NCI-H1417 (cell line): ENCODE data around the gene PCDHA5.
"Not testable (repeated sequence)": the region's sequence is repeated elsewhere in the genome, so short reads cannot be mapped to it uniquely, and the experiment has no call there.

ENCODE experiments used
- DNase-seq, 3 experiments: peaks; one replicate each; lab custom pipeline; 2025; lab: John Stamatoyannopoulos, UW

PCDHA5 gene

GRCh38 chr5:140823475-140823874 is 2.1 kb downstream of the PCDHA5 start:
- no peak for DNase-seq

GRCh38 chr5:140827704-140828361 is 6.4 kb downstream of the PCDHA5 start, which contains the start of gene PCDHA6:
PCDHA6 (plus strand) TSS chr5:140827960; CDS start chr5:140828092, 132 bp downstream.
- peak; percentile 36 to 88 (median 77) for DNase-seq

- DNase-seq: peak; percentile 29 to 83 (median 60)
These were observed 6.9 kb downstream of the PCDHA5 start for GRCh38 chr5:140828362-140828737.

DNA sequence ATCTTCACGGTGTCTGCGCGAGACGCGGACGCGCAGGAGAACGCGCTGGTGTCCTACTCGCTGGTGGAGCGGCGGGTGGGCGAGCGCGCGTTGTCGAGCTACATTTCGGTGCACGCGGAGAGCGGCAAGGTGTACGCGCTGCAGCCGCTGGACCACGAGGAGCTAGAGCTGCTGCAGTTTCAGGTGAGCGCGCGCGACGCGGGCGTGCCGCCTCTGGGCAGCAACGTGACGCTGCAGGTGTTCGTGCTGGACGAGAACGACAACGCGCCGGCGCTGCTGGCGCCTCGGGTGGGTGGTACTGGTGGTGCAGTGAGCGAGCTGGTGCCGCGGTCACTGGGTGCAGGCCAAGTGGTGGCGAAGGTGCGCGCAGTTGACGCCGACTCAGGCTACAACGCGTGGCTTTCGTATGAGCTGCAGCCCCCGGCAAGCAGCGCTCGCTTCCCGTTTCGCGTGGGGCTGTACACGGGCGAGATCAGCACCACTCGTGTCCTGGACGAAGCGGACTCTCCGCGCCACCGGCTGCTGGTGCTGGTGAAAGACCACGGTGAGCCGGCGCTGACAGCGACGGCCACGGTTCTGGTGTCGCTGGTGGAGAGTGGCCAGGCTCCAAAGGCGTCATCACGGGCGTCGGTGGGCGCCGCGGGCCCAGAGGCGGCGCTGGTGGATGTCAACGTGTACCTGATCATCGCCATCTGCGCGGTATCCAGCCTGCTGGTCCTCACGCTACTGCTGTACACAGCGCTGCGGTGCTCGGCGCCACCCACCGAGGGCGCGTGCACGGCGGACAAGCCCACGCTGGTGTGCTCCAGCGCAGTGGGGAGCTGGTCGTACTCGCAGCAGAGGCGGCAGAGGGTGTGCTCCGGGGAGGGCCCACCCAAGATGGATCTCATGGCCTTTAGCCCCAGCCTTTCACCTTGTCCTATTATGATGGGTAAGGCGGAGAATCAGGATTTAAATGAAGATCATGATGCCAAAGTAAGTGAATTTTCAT is 8.4 kb downstream of the PCDHA5 start:
- not testable (repeated sequence) for DNase-seq

DNA sequence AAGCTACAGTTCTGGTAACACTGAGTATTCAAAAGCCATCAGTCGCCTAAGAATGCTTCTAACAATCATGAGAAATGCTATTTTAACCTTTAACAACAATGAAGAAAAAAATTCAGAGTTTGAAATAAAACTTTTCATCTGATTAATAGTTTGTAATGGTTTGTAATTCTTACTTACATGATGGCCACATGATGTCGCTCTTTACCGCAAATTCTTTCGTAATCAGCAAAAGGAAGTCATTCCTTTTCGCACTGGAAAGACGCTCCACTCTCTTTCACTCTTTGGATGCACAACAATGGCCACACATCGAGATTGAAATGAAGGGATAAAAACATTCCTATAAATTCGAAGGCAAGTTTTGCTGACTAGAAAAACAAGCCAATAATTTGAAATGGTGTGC is 12.6 kb downstream of the PCDHA5 start, which contains the start of gene PCDHA7:
TSS of gene PCDHA7 (plus strand) at position 277 of the 400 bp plus-strand sequence. CDS start at position 392, 115 bp downstream.
- DNase-seq: no peak

DNA sequence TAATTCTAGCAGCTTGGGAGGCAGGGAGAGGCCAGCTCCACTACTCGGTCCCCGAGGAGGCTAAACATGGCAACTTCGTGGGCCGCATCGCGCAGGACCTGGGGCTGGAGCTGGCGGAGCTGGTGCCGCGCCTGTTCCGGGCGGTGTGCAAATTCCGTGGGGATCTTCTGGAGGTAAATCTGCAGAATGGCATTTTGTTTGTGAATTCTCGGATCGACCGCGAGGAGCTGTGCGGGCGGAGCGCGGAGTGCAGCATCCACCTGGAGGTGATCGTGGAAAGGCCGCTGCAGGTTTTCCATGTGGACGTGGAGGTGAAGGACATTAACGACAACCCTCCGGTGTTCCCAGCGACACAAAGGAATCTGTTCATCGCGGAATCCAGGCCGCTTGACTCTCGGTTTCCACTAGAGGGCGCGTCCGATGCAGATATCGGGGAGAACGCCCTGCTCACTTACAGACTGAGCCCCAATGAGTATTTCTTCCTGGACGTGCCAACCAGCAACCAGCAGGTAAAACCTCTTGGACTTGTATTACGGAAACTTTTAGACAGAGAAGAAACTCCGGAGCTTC is 13.1 kb downstream of the PCDHA5 start:
- not testable (repeated sequence) for DNase-seq

DNA sequence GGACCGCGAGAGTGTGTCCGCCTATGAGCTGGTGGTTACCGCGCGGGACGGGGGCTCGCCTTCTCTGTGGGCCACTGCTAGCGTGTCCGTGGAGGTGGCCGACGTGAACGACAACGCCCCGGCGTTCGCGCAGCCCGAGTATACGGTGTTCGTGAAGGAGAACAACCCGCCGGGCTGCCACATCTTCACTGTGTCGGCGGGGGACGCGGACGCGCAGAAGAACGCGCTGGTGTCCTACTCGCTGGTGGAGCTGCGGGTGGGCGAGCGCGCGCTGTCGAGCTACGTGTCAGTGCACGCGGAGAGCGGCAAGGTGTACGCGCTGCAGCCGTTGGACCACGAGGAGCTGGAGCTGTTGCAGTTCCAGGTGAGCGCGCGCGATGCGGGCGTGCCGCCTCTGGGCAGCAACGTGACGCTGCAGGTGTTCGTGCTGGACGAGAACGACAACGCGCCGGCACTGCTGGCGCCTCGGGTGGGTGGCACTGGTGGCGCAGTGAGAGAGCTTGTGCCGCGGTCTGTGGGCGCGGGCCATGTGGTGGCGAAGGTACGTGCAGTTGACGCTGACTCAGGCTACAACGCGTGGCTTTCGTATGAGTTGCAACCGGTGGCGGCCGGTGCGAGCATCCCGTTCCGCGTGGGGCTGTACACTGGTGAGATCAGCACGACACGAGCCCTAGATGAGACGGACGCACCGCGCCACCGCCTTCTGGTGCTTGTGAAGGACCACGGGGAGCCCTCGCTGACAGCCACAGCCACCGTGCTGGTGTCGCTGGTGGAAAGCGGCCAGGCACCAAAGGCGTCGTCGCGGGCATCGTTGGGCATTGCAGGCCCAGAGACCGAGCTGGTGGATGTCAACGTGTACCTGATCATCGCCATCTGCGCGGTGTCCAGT is 14.5 kb downstream of the PCDHA5 start:
- DNase-seq: no peak

DNA sequence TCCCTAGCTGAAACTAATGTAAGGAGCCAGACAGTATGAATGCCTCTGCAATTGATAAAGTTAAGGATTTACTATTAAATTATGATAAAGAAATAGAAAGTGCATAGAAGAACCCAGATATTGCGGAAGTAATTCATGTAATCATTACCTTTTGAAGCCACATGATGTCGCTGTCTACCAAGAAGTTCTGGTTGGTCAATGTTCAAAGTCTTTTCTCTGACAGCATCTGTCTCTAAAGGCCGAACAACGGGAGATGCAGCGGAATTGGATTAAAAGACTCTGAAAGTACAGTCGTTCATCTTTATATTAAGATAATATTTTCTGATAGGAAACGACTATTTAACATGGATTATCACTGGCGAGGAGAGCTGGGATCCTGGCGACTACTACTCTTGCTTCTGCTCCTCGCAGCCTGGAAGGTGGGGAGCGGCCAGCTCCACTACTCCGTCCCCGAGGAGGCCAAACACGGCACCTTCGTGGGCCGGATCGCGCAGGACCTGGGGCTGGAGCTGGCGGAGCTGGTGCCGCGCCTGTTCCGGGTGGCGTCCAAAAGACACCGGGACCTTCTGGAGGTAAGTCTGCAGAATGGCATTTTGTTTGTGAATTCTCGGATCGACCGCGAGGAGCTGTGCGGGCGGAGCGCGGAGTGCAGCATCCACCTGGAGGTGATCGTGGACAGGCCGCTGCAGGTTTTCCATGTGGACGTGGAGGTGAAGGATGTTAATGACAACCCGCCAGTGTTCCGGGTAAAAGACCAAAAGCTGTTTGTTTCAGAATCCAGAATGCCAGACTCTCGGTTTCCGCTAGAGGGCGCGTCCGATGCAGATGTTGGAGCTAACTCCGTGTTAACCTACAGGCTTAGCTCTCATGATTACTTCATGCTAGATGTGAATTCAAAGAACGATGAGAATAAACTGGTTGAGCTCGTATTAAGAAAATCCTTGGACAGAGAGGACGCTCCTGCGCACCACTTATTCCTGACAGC is 19.9 kb downstream of the PCDHA5 start, which contains the start of gene PCDHA8:
TSS of gene PCDHA8 (plus strand) at position 210 of the 985 bp plus-strand sequence. CDS start at position 345, 135 bp downstream.
- no peak for DNase-seq

- no peak for DNase-seq
These were observed 21.7 kb downstream of the PCDHA5 start for GRCh38 chr5:140842798-140843733.

DNA sequence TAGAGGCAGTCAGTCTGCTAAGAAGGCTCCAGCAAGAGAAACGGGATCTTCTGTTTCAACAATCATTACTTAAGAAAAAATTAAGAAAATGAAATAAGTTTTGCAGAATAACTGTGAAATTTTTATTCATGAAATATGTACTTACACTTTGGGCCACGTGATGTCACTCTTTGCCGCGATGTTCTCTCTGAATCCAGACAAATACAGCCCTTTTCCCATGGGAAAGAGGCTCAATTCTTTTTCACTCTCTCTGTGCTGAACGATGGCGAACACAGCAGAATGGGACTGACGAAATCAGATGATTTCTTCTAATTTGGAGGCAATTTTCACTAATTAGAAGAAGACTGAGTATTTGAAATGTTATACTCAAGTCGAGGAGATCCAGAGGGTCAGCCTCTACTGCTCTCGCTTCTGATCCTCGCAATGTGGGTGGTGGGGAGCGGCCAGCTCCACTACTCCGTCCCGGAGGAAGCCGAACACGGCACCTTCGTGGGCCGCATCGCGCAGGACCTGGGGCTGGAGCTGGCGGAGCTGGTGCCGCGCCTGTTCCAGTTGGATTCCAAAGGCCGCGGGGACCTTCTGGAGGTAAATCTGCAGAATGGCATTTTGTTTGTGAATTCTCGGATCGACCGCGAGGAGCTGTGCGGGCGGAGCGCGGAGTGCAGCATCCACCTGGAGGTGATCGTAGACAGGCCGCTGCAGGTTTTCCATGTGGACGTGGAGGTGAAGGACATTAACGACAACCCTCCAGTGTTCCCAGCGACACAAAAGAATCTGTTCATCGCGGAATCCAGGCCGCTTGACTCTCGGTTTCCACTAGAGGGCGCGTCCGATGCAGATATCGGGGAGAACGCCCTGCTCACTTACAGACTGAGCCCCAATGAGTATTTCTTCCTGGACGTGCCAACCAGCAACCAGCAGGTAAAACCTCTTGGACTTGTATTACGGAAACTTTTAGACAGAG is 27.0 kb downstream of the PCDHA5 start, which contains the start of gene PCDHA9:
TSS of gene PCDHA9 (plus strand) at position 244 of the 964 bp plus-strand sequence. CDS start at position 358, 114 bp downstream.
- not testable (repeated sequence) for DNase-seq

DNA sequence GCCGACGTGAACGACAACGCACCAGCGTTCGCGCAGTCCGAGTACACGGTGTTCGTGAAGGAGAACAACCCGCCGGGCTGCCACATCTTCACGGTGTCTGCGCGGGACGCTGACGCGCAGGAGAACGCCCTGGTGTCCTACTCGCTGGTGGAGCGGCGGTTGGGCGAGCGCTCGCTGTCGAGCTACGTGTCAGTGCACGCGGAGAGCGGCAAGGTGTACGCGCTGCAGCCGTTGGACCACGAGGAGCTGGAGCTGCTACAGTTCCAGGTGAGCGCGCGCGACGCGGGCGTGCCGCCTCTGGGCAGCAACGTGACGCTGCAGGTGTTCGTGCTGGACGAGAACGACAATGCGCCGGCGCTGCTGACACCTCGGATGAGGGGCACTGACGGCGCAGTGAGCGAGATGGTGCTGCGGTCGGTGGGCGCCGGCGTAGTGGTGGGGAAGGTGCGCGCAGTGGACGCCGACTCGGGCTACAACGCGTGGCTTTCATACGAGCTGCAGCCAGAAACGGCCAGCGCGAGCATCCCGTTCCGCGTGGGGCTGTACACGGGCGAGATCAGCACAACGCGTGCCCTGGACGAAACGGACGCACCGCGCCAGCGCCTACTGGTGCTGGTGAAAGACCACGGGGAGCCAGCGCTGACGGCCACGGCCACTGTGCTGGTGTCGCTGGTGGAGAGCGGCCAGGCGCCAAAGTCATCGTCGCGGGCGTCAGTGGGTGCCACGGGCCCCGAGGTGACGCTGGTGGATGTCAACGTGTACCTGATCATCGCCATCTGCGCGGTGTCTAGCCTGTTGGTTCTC is 28.6 kb downstream of the PCDHA5 start:
- DNase-seq: not testable (repeated sequence)

DNA sequence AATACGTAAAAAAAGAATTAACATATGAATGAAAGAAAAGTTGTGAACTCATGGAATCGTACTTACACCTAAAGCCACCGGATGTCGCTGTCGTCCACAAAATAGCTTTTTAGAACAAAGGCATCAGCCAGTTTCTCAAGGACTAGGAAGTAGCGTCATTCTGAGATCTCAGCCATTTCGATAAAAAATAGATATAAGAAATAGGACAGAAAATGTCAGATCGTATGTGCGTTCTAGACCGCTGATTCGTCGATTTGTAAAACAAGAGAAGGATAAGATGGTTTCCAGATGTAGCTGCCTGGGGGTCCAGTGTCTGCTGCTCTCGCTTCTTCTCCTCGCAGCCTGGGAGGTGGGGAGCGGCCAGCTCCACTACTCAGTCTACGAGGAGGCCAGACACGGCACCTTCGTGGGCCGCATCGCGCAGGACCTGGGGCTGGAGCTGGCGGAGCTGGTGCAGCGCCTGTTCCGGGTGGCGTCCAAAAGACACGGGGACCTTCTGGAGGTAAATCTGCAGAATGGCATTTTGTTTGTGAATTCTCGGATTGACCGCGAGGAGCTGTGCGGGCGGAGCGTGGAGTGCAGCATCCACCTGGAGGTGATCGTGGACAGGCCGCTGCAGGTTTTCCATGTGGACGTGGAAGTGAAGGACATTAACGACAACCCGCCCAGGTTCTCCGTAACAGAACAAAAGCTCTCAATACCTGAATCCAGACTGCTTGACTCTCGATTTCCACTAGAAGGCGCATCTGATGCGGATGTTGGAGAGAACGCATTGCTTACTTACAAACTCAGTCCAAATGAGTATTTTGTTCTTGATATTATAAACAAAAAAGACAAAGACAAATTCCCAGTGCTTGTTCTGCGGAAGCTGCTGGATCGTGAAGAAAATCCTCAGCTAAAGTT is 34.6 kb downstream of the PCDHA5 start, which contains the start of gene PCDHA10:
TSS of gene PCDHA10 (plus strand) at position 126 of the 903 bp plus-strand sequence. CDS start at position 278, 152 bp downstream.
- peak in 1 of 3 experiments; percentile 87 for DNase-seq

DNA sequence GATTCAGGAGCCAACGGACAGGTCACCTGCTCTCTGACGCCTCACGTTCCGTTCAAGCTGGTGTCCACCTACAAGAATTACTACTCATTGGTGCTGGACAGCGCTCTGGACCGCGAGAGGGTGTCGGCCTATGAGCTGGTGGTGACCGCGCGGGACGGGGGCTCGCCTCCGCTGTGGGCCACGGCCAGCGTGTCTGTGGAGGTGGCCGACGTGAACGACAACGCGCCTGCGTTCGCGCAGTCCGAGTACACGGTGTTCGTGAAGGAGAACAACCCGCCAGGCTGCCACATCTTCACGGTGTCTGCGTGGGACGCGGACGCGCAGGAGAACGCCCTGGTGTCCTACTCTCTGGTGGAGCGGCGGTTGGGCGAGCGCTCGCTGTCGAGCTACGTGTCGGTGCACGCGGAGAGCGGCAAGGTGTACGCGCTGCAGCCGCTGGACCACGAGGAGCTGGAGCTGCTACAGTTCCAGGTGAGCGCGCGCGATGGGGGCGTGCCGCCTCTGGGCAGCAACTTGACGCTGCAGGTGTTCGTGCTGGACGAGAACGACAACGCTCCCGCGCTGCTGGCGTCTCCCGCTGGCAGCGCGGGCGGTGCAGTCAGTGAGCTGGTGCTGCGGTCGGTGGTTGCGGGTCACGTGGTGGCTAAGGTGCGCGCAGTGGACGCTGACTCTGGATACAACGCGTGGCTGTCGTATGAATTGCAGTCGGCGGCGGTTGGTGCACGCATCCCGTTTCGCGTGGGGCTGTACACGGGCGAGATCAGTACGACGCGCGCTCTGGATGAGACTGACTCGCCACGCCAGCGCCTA is 36.0 kb downstream of the PCDHA5 start:
- no peak for DNase-seq

DNA sequence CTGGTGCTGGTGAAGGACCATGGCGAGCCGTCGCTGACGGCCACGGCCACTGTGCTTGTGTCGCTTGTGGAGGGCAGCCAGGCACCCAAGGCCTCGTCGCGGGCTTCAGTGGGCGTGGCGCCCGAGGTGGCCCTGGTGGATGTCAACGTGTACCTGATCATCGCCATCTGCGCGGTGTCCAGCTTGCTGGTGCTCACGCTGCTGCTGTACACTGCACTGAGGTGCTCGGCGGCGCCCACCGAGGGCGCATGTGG is 36.5 kb downstream of the PCDHA5 start:
- no peak for DNase-seq
